Activated effector memory CD4-positive, alpha-beta T cell treated with anti-CD3 and anti-CD28 coated beads, Interleukin-2, amount 50 U/mL, for 16 hours (primary cell): ENCODE measurements around the gene C18orf32.
"Not testable (repeated sequence)": the region's sequence is repeated elsewhere in the genome, so short reads cannot be mapped to it uniquely, and the experiment has no call there.

Experiments used
- DNase-seq: peaks from one replicate; pipeline ENCODE4 v3.0.0-alpha.2; 2020

C18orf32 gene

GRCh38 chr18:49500201-49500921 is 13.3 kb upstream of the C18orf32 start:
- no peak for DNase-seq

DNA sequence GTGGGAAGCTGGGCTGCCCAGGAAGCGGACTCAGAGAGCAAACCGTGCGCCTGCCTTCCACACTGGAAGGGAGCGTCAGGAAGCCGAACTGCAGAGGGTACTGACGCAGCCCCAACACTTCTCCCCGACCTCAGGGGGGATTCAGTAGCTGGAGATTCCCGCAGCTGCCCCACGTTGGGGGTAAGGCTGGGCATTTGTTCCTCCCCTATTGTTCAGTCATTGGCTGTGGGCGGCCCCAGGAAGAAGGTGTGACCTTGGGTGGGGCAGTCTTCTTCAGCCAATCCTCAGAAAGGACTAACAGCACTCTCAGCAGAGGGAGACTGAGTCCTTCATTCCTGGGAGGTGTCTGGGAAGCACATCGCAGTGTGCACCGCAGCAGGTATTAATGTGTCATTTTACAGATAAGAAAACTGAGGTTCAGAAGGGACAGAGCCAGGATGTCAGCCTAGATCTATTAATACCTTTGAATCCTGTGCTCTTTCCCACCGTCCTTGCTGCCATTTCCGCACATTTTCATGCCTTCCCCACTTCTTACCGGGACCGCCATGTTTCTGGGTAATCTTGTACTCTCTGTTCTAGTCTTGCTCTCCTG is 12.1 kb upstream of the C18orf32 start:
- DNase-seq, result no peak

DNA sequence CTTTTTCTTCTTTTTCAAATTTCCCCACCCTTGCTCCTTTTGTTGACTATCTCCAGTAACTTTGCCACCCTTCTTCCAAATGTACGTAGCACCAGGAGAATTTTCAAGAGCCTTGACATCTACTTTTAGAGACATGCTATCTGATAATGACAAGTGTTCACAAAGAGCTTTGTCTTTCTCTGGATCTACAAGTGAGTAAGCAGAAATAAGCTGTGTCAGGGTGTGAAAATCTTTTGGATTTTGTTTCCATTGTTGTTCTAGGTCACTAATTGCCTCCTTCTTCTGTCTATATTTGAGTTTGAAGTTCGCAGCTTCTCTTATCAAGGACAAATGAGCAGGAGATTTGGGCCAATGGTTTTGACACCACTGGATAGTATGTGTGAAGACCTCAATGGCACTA is 8.4 kb upstream of the C18orf32 start:
- no peak for DNase-seq

- no peak for DNase-seq
These were observed 8.0 kb upstream of the C18orf32 start for GRCh38 chr18:49495076-49495475.

- DNase-seq, result no peak
These were observed 7.6 kb upstream of the C18orf32 start for GRCh38 chr18:49494660-49495059.

- no peak for DNase-seq
These were observed 5.6 kb upstream of the C18orf32 start for GRCh38 chr18:49492694-49493033.

DNA sequence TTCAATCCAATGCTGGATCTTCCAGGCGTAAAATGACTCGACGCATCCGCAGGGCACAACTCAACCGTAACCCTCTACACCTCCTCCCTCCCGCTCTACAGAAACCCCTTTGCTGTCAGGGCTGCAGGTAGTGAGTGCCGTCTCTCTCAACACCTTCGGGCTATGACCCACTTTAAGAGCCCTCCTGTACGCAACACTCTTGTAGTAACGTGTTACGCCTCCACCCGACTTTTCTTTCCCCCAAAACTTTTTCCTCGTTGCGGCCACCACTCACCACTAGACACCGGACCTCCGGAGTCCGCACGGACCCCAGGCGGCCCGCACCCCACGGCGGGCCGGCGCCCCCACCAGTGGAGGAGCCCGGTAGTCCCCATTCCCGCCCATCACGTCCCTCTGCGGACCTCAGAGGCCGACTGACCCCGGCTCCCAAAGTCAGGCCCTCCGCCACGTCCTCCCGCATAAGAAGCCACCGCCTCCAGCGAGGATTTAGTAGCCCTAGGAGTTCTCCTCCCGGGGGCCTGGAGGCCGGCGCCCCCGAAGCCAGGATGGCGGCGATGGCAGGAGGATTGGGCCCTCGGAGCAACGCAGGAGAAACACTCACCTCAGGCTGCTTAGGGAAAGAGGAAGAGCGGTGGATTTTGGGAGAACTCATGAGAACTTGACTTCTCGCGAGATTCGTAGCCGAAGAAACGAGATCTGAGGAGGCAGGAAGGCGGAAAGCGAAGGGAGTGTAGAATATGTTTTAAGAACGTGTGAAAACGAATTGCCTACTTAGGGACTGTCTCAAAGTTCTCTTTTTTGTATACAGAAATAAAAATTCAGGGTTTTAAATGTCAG is 5.0 kb upstream of the C18orf32 start, which contains the start of gene RPL17:
Gene RPL17 (minus strand): TSS at position 609 of the 837 bp plus-strand sequence.
- peak; percentile 91 for DNase-seq

DNA sequence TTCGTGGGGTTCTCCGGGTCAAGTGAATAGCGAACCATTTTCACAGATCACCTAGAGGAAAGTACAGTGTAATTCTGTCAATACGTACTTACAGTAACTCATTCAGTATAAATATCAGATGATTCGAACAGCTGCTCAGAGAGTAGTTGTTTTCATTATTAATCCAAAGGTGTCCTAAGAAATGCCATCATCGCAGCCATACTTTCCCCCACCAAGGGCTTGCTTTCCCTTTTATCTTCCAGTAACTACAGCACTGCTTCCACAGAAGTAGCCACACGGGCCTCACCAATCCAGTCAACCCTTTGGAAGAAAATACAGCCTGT is 4.5 kb upstream of the C18orf32 start:
- DNase-seq, result no peak

DNA sequence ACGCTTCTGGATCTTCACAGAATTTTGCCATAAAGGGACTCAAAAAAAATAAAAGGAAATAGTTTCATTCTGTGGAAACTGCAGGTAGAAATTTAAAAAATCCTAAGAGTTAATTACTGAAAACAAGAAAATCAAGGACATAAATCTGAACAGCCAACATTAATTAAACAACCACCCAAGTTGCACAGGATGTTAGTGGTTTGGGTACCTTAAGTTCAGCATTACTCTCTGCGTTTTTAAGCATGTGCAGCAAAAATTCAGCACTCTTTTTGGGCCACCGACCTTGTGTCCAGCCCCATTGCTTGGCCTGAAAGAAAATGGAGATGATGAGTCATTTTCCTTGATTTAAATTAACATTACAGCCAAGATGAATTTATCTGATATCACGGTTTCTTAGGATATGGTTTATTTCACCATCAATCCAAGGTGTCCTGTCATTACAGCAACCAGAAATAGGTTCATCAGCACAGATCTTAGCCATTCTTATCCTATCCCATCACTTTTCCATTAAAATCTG is 3.3 kb upstream of the C18orf32 start:
- DNase-seq, result no peak

DNA sequence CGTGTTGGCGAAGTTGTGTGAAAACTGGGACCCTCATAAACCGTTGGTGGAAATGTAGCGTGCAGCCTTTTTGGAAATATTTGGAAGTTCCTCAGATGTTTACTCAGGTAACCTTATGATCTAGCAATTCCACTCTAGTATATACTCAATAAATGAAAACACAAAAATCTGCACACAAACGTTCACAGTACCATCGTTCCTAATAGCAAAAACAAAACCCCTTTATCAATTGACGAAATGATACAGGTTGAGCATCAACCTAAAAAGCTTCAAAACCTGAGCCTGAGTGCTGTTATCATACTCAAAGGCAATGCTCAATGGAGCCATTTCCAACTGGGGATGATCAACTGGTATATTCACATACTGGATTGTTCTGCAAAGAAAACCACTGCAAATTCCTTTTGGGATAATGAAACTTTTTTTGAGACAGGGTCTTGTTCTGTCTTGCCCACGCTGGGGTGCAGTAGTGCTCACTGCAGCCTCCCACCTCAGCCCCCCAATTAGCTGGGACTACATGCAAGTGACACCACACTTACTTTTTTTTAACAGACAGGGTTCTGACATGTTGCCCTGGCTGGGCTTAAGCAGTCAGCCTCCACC is 777 bp upstream of the C18orf32 start:
- no peak for DNase-seq

- DNase-seq, result no peak
These were observed 455 bp downstream of the C18orf32 start for GRCh38 chr18:49486606-49486952.

DNA sequence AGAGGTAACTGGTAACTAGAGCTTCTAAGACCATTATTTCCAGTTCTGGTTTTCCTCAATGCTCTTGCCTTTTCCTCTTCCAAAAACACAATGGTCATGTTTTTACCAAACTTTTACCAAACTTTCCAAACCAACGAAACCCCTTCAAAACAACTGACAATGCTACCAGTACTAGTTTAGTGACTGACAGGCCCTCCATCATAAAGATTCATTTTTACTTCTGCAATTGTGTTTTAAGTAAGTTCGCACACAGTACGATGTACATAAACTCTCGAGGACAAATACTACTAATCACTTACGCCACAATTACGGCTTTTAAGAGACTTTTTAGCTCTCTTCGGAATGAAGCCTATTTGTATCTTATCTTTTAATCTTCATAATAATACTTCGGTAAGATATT is 900 bp downstream of the C18orf32 start:
- DNase-seq, result no peak

DNA sequence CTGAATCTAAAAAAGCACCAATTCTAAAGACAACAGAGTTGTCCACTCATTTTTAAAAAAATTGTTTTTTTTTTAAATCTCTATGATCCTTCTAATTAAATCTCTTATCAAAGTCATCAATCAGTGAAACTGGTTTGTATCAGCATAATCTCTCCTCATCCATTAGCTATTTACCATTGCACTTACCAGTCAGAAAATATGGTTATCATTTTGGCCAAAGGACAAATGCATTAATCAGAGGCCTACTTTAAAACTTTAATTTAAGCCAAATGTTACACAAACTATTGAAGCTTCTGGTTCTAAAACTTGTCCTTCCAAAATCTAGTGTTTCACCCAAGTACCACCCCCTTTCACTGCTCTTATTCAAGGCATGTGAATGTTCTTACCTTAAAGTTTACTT is 3.8 kb downstream of the C18orf32 start:
- DNase-seq, result no peak

GRCh38 chr18:49481907-49482306 is 5.1 kb downstream of the C18orf32 start:
- no peak for DNase-seq

GRCh38 chr18:49481317-49481716 is 5.7 kb downstream of the C18orf32 start:
- no peak for DNase-seq

- DNase-seq, result no peak
These were observed 7.5 kb downstream of the C18orf32 start for GRCh38 chr18:49479381-49480137.

DNA sequence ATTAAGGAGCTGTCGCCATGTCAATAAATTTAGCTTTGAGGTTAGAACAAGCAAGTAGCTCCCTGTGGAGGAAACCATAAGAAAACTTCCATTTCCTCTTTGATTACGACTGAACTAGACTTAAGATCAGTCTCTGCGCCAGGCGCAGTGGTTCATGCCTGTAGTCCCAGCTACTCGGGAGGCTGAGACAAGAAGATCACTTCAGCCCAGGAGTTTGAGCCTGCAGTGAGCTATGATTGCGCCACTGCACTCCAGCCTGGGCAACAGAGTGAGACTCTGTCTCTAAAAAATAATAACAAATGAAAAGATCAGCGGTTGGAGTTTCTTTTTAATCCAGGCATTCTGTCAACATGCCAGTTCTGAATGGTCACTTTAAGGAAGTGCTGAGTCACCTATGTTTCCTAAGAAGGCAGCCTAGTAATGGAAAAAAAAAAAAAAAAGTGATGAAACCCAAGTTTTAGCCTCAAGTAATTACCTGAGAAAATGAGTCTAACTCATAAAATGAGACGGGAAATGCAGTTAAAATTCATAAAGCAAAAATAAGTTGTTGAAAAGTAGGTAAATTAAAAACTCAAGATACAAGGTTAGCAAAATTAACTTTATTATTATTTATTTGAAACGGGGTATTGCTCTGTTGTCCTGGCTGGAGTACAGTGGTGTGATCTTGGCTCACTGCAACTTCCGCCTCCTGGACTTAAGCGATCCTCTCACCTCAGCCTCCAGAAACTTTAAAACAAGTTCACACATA is 10.2 kb downstream of the C18orf32 start:
- DNase-seq, result no peak

- DNase-seq, result not testable (repeated sequence)
These were observed 12.1 kb downstream of the C18orf32 start for GRCh38 chr18:49474935-49475334.

- DNase-seq, result no peak
These were observed 13.3 kb downstream of the C18orf32 start for GRCh38 chr18:49473721-49474120.

- DNase-seq, result no peak
These were observed 14.6 kb downstream of the C18orf32 start for GRCh38 chr18:49472459-49472858.

GRCh38 chr18:49471532-49471931 is 15.5 kb downstream of the C18orf32 start:
- no peak for DNase-seq

- DNase-seq, result no peak
These were observed 19.4 kb downstream of the C18orf32 start for GRCh38 chr18:49467599-49467998.
